Heart left ventricle (tissue), 13 donors: ENCODE data around the gene LTB4R.
A peak's percentile ranks its signal among the peaks of the same experiment; 100 is the strongest.

Experiments used
- CTCF ChIP-seq, 12 donors: fragments of 200-600 bp; sonication (generic) in 4 of 12; IDR thresholded peaks; one replicate each; pipeline versions ENCODE4 v1.5.0 to v1.8.0; 2018 to 2022; ENCODE audit warnings: antibody characterized with exemption in 12 of 12, mild to moderate bottlenecking in 5 of 12
- POLR2A ChIP-seq, 2 donors: fragments of 450-650 bp; IDR thresholded peaks; one replicate each; pipeline ENCODE4 v1.6.1; 2017; ENCODE audit warnings: antibody characterized with exemption in 2 of 2, mild to moderate bottlenecking in 2 of 2, moderate library complexity in 2 of 2
- donor health status: ischemic (EF 13 %, LVEDD 7.1; RV severe dilation, severe dysfunction).
- donor health status: DM: no; HTN: yes; CAD: no.
- donor health status: DM: no; HTN: no; CAD: no.
- donor health status: ischemic (EF 25% LVEDD 6.9; RV normal size, moderate dysfunction).
- donor health status: ischemic (EF 25% LVEDD 5.7; RV mildly dilated, moderate dysfunction).
- donor health status: ischemic (EF 35%, LVEDD 5.7; RV mildly dilated, moderate dysfunction).
- donor health status: nonischemic (EF 11% LVEDD 7.7; RV severe dilation, severe dysfunction).
- donor health status: DM: yes; HTN: yes; CAD: no.
- donor health status: PGD.
- donor health status: ischemic (EF 29% LVEDD 5.4; RV normal size, mild dysfunction).
- donor health status: nonischemic (EF 23%, LVEDD 6.1; RV moderate dilation, normal function).

GRCh38 chr14:24332268-24332993, 21.1 kb downstream of the LTB4R start:
- TF ChIP-seq CTCF (IDR thresholded peaks at IDR 0.05) (peak; percentile 48 to 76 (median 65)), POLR2A (IDR thresholded peaks at IDR 0.05) (no peak)
